K562 (cell line): Measurements from ENCODE around the gene DGCR2. TPM values are rescaled to one million over a fixed set of nuclear protein-coding genes. Genes with fewer than 3 reads are reported as not detected.

ENCODE experiments used
- ATAC-seq: fragments of 200-7000 bp; cut with Tn5 transposase; 3 replicates; pipeline ENCODE4 v1.9.1; 2020; ENCODE audit warnings: moderate library complexity
- BruUV-seq: library from RNA; stranded (reverse); fragments of 400-500 nt; replicated peaks from 2 replicates; lab custom pipeline; 2021; lab: Mats Ljungman, UMichigan
- CTCF ChIA-PET: fragments of 300-600 bp; formaldehyde crosslinking; extraction: SDS; loops from one replicate; lab custom pipeline; 2021; ENCODE audit warnings: low intra/inter-chr PET ratio; lab: Yijun Ruan, JAX
- POLR2A ChIA-PET: fragments of 300-600, 350-650 bp; sonication (Branson Sonifier 250); formaldehyde crosslinking; extraction: SDS; loops from one replicate; lab custom pipeline; 2021; ENCODE audit warnings: antibody characterized with exemption, inconsistent platforms; lab: Yijun Ruan, JAX
- DNase-seq, 4 experiments: peaks; one replicate each; pipeline versions ENCODE4 v3.0.0 to v3.0.0-alpha.2; 2011 to 2018; ENCODE audit warnings: low spot score in 3 of 4, mixed read lengths in 3 of 4; ENCODE audit errors: extremely low read depth in 1 of 4
- FAIRE-seq: peaks from 2 replicates; lab custom pipeline; 2011; peaks lifted over from hg19 to GRCh38; lab: Jason Lieb, UNC
- H2AFZ ChIP-seq: 2 replicates; pipeline ENCODE4 v1.6.0; 2011; ENCODE audit warnings: low read depth, low read length, control low read depth, inconsistent platforms
- H3K27ac ChIP-seq: fragments of 200-600 bp; 3 replicates; pipeline ENCODE4 v1.8.0; 2011; ENCODE audit warnings: low read depth, mild to moderate bottlenecking, control low read depth, inconsistent platforms, low read length, moderate library complexity, mixed read lengths; ENCODE audit errors: extremely low read depth
- H3K27me3 ChIP-seq, 2 experiments: fragments of 300-600 bp in 1 of 2; 2 replicates in 1 of 2; 3 replicates in 1 of 2; pipeline versions ENCODE4 v1.6.0 to v1.8.0; 2011; ENCODE audit warnings: inconsistent platforms in 2 of 2, low read length in 2 of 2, mild to moderate bottlenecking in 1 of 2, mixed read lengths in 1 of 2, moderate library complexity in 1 of 2; ENCODE audit not compliant: control insufficient read depth in 2 of 2, insufficient read depth in 2 of 2
- H3K36me3 ChIP-seq: fragments of 300-600 bp; 3 replicates; pipeline ENCODE4 v1.8.0; 2011; ENCODE audit warnings: mild to moderate bottlenecking, low read length, inconsistent platforms; ENCODE audit not compliant: control insufficient read depth, insufficient read depth
- H3K4me1 ChIP-seq, 2 experiments: fragments of 200-600 bp in 1 of 2; replicated peaks in 1 of 2; 2 replicates in 1 of 2; 3 replicates in 1 of 2; pipeline versions ENCODE4 v1.5.1 to v1.8.0; 2011; ENCODE audit warnings: inconsistent platforms in 2 of 2, low read length in 2 of 2, mild to moderate bottlenecking in 1 of 2, mixed read lengths in 1 of 2, moderate library complexity in 1 of 2; ENCODE audit not compliant: control insufficient read depth in 2 of 2, insufficient read depth in 2 of 2
- H3K4me2 ChIP-seq: 2 replicates; pipeline ENCODE4 v1.6.1; 2011; ENCODE audit warnings: low read length, control low read depth, inconsistent platforms, mixed read lengths; ENCODE audit not compliant: insufficient read depth
- H3K4me3 ChIP-seq: fragments of 200-600 bp; sonication (generic), shearing (Covaris generic); 2 replicates; pipeline ENCODE4 v1.5.1; 2016; ENCODE audit warnings: control low read depth, inconsistent platforms
- H3K79me2 ChIP-seq: fragments of 200-600 bp; 3 replicates; pipeline ENCODE4 v1.8.0; 2011; ENCODE audit warnings: low read length, inconsistent platforms; ENCODE audit not compliant: control insufficient read depth, insufficient read depth
- H3K9ac ChIP-seq, 2 experiments: 2 replicates each; pipeline versions ENCODE4 v1.6.0 to v1.6.1; 2011; ENCODE audit warnings: low read depth in 2 of 2, low read length in 2 of 2, control low read depth in 1 of 2, inconsistent platforms in 1 of 2, mild to moderate bottlenecking in 1 of 2, mixed read lengths in 1 of 2; ENCODE audit not compliant: insufficient read depth in 1 of 2
- H3K9me1 ChIP-seq: one replicate; pipeline ENCODE4 v1.6.0; 2011; ENCODE audit warnings: inconsistent platforms, mild to moderate bottlenecking, low read length, moderate library complexity; ENCODE audit not compliant: control insufficient read depth, insufficient read depth
- H3K9me3 ChIP-seq: replicated peaks from 2 replicates; pipeline ENCODE4 v1.5.1; 2011; ENCODE audit warnings: low read depth, low read length, inconsistent platforms; ENCODE audit not compliant: control insufficient read depth, insufficient read depth
- H4K20me1 ChIP-seq: replicated peaks from 2 replicates; pipeline ENCODE4 v1.6.1; 2011; ENCODE audit warnings: low read length, inconsistent platforms, mixed read lengths; ENCODE audit not compliant: control insufficient read depth, insufficient read depth
- ARID3B ChIP-seq: fragments of 250-450 bp; sonication (Bioruptor Pico); IDR thresholded peaks from 2 replicates; pipeline ENCODE4 v1.4.0; 2020; ENCODE audit warnings: borderline replicate concordance
- BRF2 ChIP-seq: IDR thresholded peaks from 3 replicates; pipeline ENCODE4 v1.6.1; 2011; ENCODE audit warnings: borderline replicate concordance, mild to moderate bottlenecking; ENCODE audit not compliant: insufficient read length, insufficient read depth
- CBX3 ChIP-seq, 2 experiments: IDR thresholded peaks; 1 replicate in 1 of 2; 2 replicates in 1 of 2; pipeline ENCODE4 v1.6.1; 2012; ENCODE audit warnings: inconsistent platforms in 2 of 2, low read length in 2 of 2, borderline replicate concordance in 1 of 2, control low read depth in 1 of 2
- CTCF ChIP-seq, 3 experiments: IDR thresholded peaks in 2 of 3; conservative IDR thresholded peaks in 1 of 3; 2 replicates each; pipeline ENCODE4 v1.5.1; 2011 to 2012; ENCODE audit warnings: low read length in 3 of 3, mild to moderate bottlenecking in 3 of 3, control low read depth in 2 of 3, improper control_type of control experiment in 1 of 3, inconsistent platforms in 1 of 3, low read depth in 1 of 3, mixed read lengths in 1 of 3, moderate library complexity in 1 of 3; ENCODE audit not compliant: insufficient read depth in 2 of 3
- HEY1 ChIP-seq: fragments of 250-450 bp; sonication (Bioruptor Pico); IDR thresholded peaks from 2 replicates; pipeline ENCODE4 v1.5.0; 2020; ENCODE audit warnings: mild to moderate bottlenecking, moderate library complexity, borderline replicate concordance
- NR4A1 ChIP-seq, 2 experiments: fragments of 250-450 bp in 1 of 2; fragments of 450-650 bp in 1 of 2; sonication (Bioruptor Pico) in 1 of 2; IDR thresholded peaks; 2 replicates each; pipeline versions ENCODE4 v1.4.0 to v1.6.1; 2016 to 2020; ENCODE audit warnings: mild to moderate bottlenecking in 2 of 2, missing compliant biosample characterization in 1 of 2, missing genetic modification characterization in 1 of 2, moderate library complexity in 1 of 2
- SMAD4 ChIP-seq: fragments of 250-450 bp; sonication (Bioruptor Pico); conservative IDR thresholded peaks from 2 replicates; pipeline ENCODE4 v1.8.0; 2021; ENCODE audit warnings: inconsistent platforms, mild to moderate bottlenecking, moderate library complexity
- ZNF165 ChIP-seq: fragments of 250-450 bp; sonication (Bioruptor Pico); IDR thresholded peaks from 2 replicates; pipeline ENCODE4 v1.4.0; 2020; ENCODE audit warnings: borderline replicate concordance
- ZNF277 ChIP-seq: fragments of 250-450 bp; sonication (Bioruptor Pico); IDR thresholded peaks from 2 replicates; pipeline ENCODE4 v1.8.0; 2022; ENCODE audit warnings: inconsistent platforms, mild to moderate bottlenecking, moderate library complexity, borderline replicate concordance
- ZNF282 ChIP-seq: sonication (generic); formaldehyde crosslinking; IDR thresholded peaks from 2 replicates; pipeline ENCODE4 v1.8.1; 2023; ENCODE audit warnings: missing genetic modification reagents
- WGBS: fragments of 100-300 bp; shearing (Covaris generic); methylation state at CpG from one replicate; pipeline ENCODE4 v1.1.6; 2016; ENCODE audit warnings: low coverage, mixed read lengths; ENCODE audit not compliant: insufficient coverage; ENCODE audit errors: missing lambda C conversion rate; 5-methylcytosine and 5-hydroxymethylcytosine counted together
- in situ Hi-C: fragments of 300-500 bp; cut with MboI; formaldehyde crosslinking; loops from 4 replicates; pipeline ENCODE4 v1.15.0; 2018; ENCODE audit warnings: inconsistent platforms, mixed read lengths
- intact Hi-C: fragments of 100-400 bp; cut with micrococcal nuclease; formaldehyde crosslinking; loops from 2 replicates; pipeline ENCODE4 v1.14.2; 2022
- polyA plus RNA-seq, 8 experiments: library from polyadenylated mRNA; depleted of rRNA in 4 of 8; stranded (reverse) in 5 of 8; unstranded in 3 of 8; fragments of >200 nt; fragmentation: Nextera tagmentation in 2 of 8; fragmentation: Illumina TruSeq in 1 of 8; extraction: Ambion mirVana in 2 of 8; extraction: Trizol in 1 of 8; gene quantifications; 2 replicates each; pipeline versions ENCODE4 v1.2.1 to v1.2.3, GENCODE V29; 2011 to 2014; ENCODE audit warnings: inconsistent platforms in 1 of 8, missing spikeins in 1 of 8
- total RNA-seq, 7 experiments: library from RNA; depleted of rRNA in 6 of 7; stranded (reverse); fragments of >200 nt in 6 of 7; fragmentation: Illumina TruSeq in 2 of 7; extraction: Trizol in 2 of 7; gene quantifications; 2 replicates each; pipeline versions ENCODE4 v1.2.1 to v1.2.3, GENCODE V29; 2011 to 2021; ENCODE audit warnings: low replicate concordance in 1 of 7

Gene DGCR2
- total and polyA plus RNA-seq, 9 of the 15 experiments (the other 6 are each of a cell fraction or from before 2014, with no cell fraction given): 0.69 to 101 (median 56.4) TPM

- POLR2A ChIA-PET: interaction anchor here (0.6 to 4.4 kb wide), 7 partner anchors 9 to 324 kb away, joined by 4 to 38 read pairs (median 5); partner anchors contain the start of gene ESS2
- intact Hi-C loops: loop anchor here (10.0 kb wide), 1 partner anchor 56 kb away; no protein-coding TSS in a partner anchor
- no peak within 1 kb of the TSS for H3K4me3 ChIP-seq
- H3K9me3 ChIP-seq: no peaks in the 10 kb centered on the region
- H3K27ac ChIP-seq: no peak within 1 kb of the TSS
- peaks cover 0 to 45% of the 10 kb centered on the region in 2 experiments; a peak in 2 of 5 replicates for H3K4me1 ChIP-seq
- H3K36me3 ChIP-seq: peaks cover 46% of the 10 kb centered on the region
- FAIRE-seq (no peak), ATAC-seq (no peak), DNase-seq (no peak)
- no peak within 1 kb of the TSS for H2AFZ ChIP-seq
- in situ Hi-C loops: no loop called here
- H3K27me3 ChIP-seq: peaks cover 3 to 11% of the 10 kb centered on the region in 2 experiments; a peak in 4 of 5 replicates
- H3K79me2 ChIP-seq: no peaks in the 10 kb centered on the region
- WGBS: 80% methylated on average over 27 of the region's 27 CpGs
- peaks cover 20% of the 10 kb centered on the region; the same call in 1 of the 2 replicates for H4K20me1 ChIP-seq
- BruUV-seq: no TSS peak
- H3K4me2 ChIP-seq: no peak within 1 kb of the TSS
- H3K9ac ChIP-seq: peak within 1 kb of the TSS in 1 of 2 experiments; percentile 10; a peak in 2 of 4 replicates
- CTCF ChIA-PET: no interaction called here
- TF ChIP-seq NR4A1 (CRISPR knock-in tag; IDR thresholded peaks at IDR 0.05) (peak; percentile 27; the same call in 1 of the 2 replicates), NR4A1 (tag; IDR thresholded peaks at IDR 0.05) (no peak), ARID3B (0 out of 2 replicates have a peak, but pooled peaks have one; percentile 44), HEY1 (CRISPR knock-in tag) (no peak), BRF2 (no peak), ZNF165 (CRISPR knock-in tag) (0 out of 2 replicates have a peak, but pooled peaks have one; percentile 67), CTCF (IDR thresholded peaks at IDR 0.05 in 2 of 3, conservative IDR thresholded peaks at IDR 0.05 in 1 of 3; ENCODE audit: insufficient read depth in 2 of 3, low read depth in 1 of 3, low read length in 3 of 3) (0 out of 6 replicates have a peak, but pooled peaks of 1 of the 3 experiments have one; percentile 2), SMAD4 (CRISPR knock-in tag) (no peak), ZNF282 (CRISPR knock-in tag) (no peak), ZNF277 (CRISPR knock-in tag) (peak; percentile 66), CBX3 (IDR thresholded peaks at IDR 0.05; ENCODE audit: borderline replicate concordance in 1 of 2, low read length in 2 of 2) (peak in 1 of 2 experiments; percentile 17; a peak in 1 of 3 replicates)
- TF ChIP-seq, all 486 proteins: peak for 6
- H3K9me1 ChIP-seq: peaks cover 11% of the 10 kb centered on the region
These were observed 8.9 kb upstream of the DGCR2 start, which contains the start of gene TSSK2 for GRCh38 chr22:19130959-19131684. TSSK2 (plus strand) TSS chr22:19131308; CDS start chr22:19131400, 92 bp downstream.
